Forelimb muscle (tissue), 1 donor: Measurements from ENCODE around the gene BTLA. TPM values are rescaled to one million over a fixed set of nuclear protein-coding genes. Genes with fewer than 3 reads are reported as not detected.
"Not testable (repeated sequence)": the region's sequence is repeated elsewhere in the genome, so short reads cannot be mapped to it uniquely, and the experiment has no call there.

ENCODE experiments used
- DNase-seq: peaks from one replicate; pipeline ENCODE4 v3.0.0-alpha.2; 2013; ENCODE audit warnings: low read depth
- polyA plus RNA-seq: library from polyadenylated mRNA; unstranded; fragments of 120-200 nt; gene quantifications from one replicate; pipeline ENCODE4 v1.2.1, GENCODE V29; 2013; ENCODE audit not compliant: insufficient read length

Gene BTLA
- polyA plus RNA-seq, 1 donor = 0.13 TPM

DNA sequence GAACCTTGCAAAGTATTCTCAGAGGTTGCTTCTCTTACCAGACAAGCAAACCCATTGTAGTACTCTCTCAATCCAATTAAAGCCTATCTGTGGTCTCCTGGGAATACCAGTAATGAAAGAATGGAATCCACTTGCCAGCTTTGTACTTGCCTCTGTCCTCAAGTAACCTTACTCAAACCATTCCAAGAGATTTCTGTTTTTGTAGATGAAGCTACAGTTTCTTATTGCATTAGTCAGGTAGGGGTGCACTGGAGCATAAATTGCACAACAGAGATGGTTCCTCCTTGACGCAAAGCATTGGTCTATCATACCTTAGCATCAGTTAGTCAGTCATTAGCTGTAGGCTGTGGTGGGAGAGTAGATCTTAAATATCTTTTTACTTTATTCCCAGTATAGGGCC, 52.9 kb downstream of the BTLA start:
- DNase-seq = no peak

DNA sequence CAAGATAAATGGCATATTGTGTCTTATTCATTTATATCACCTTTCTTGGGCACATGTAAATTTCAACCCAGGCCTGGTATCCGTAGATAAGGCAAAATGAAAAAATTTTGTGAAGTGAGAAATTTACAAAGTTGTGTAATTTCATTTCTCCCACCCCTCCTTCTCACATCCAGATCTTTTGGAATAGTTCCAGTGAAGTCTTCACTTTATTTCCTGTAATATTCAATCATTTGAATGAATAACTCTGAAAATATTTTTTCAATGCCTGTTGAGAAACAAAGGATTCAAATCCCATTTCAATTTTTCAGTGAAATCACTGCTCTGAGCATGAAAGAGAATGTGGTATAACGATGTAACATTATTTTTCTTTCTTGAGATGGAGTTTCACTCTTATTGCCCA, 53.4 kb downstream of the BTLA start:
- no peak for DNase-seq

GRCh38 chr3:112437146-112438022, 61.9 kb downstream of the BTLA start:
- DNase-seq = no peak

DNA sequence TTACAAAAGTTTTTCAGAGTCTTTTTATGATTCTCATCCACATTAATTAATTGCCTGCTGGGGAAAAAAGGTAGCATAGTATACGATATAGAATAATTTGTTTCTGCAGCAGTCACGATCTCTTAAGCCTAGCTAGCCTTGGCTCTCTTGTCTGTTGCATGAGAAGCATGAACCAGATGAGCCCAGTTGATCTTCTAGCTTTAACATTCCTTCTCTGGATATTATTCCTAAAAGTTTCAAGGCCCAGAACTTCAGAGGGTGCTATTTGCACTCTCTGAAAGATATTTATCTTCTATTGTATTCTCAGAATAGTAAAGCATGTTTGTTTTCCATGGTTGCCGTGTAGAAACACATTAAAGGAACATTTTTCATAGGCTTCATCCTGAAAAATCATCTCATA, 69.3 kb downstream of the BTLA start:
- no peak for DNase-seq

DNA sequence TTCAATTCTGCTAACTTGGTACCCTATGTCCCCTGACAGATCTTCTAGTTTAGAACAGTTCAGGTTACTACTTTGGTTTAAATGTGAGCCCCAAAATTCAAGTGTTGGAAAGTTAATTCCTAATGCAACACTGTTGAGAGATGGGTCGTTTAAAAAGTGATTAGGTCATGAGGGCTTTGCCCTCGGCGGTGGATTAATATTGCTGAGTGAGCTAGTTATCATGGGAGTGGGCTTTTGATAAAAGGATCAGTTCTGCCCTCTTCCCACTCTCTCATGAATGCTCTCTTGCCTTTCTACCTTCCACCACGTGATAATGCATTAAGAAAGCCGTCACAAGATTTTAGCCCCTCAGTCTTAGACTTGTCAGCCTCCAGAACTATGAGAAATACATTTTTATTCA, 72.1 kb downstream of the BTLA start:
- DNase-seq = no peak

- no peak for DNase-seq
These were observed 73.2 kb downstream of the BTLA start for GRCh38 chr3:112425858-112426750.

GRCh38 chr3:112425382-112425781, 73.9 kb downstream of the BTLA start:
- DNase-seq = no peak

- DNase-seq = no peak
These were observed 74.9 kb downstream of the BTLA start for GRCh38 chr3:112424394-112424793.

GRCh38 chr3:112422921-112423320, 76.4 kb downstream of the BTLA start:
- not testable (repeated sequence) for DNase-seq

GRCh38 chr3:112418526-112418925, 80.7 kb downstream of the BTLA start:
- DNase-seq = not testable (repeated sequence)

- DNase-seq = no peak
These were observed 81.5 kb downstream of the BTLA start for GRCh38 chr3:112417696-112418318.

DNA sequence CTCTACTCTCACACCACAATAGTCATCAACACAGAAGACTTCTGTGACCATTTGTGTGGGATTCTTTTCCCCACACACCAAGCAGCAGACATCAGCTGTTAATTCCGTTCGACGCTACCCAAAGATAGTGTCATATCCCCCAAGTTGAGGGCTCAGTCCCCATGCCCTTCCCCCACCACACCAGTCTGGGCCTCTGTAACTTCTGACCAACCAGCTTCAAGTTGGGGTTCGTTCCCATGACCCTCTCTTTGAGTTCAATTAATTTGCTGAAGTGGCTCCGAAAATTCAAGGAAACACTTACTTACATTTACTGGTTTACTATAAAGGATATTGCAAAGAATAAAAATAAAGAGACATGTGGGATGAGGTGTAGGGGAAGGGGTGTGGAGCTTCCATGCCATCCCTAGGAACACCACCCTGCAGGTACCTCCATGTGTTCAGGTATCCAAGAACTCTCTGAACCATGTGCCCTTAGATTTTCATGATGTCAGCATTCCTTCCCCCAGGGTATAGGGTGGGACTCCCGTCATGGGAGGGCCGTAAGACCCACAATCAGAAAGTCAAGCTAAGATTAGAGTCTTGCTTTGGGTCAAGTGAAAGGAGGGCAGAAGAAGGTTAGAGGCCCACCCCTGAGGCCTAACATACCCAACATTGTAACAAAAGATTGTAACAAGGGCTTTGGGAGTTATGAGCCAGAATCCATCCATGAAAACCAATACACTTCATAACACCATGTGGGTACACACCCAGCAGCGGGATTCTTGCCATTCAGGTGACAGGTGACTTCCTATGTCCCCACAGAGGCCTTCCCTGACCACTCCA, 82.7 kb downstream of the BTLA start:
- no peak for DNase-seq

- DNase-seq = no peak
These were observed 83.9 kb downstream of the BTLA start for GRCh38 chr3:112415390-112415789.

Other genes with a start within 250 kb of the BTLA start
- 0.42 TPM for gene SLC9C1, start 205.3 kb downstream of the BTLA start, polyA plus RNA-seq
- gene CD200, start 166.3 kb downstream of the BTLA start, polyA plus RNA-seq = 11.0 TPM
- 31.6 TPM for gene ATG3, start 62.5 kb upstream of the BTLA start, polyA plus RNA-seq
- 24.4 TPM for gene SLC35A5, start 62.6 kb upstream of the BTLA start, polyA plus RNA-seq
- 67.9 TPM for gene CCDC80, start 141.7 kb upstream of the BTLA start, polyA plus RNA-seq